Breast epithelium (tissue), 4 donors: ENCODE measurements around the gene FXYD4. TPM values are rescaled to one million over a fixed set of nuclear protein-coding genes. Genes with fewer than 3 reads are reported as not detected.

Source experiments
- DNase-seq, 2 donors: peaks; one replicate each; pipeline ENCODE4 v3.0.0-alpha.2; 2019; ENCODE audit warnings: low spot score in 2 of 2
- H3K27ac ChIP-seq, 2 donors: fragments of 200-600 bp; sonication (generic) in 1 of 2; one replicate each; pipeline ENCODE4 v1.5.1; 2016 to 2019; ENCODE audit warnings: mild to moderate bottlenecking in 1 of 2
- H3K27me3 ChIP-seq, 2 donors: fragments of 200-600 bp; sonication (generic) in 1 of 2; one replicate each; pipeline versions ENCODE4 v1.5.1 to v1.6.0; 2017 to 2019; ENCODE audit warnings: control low read depth in 1 of 2, mild to moderate bottlenecking in 1 of 2
- H3K36me3 ChIP-seq: fragments of 200-600 bp; one replicate; pipeline ENCODE4 v1.5.1; 2019
- H3K4me1 ChIP-seq, 2 donors: fragments of 200-600 bp; sonication (generic); one replicate each; pipeline ENCODE4 v1.5.1; 2016 to 2019; ENCODE audit warnings: control low read depth in 1 of 2
- H3K4me3 ChIP-seq, 3 donors: fragments of 200-600 bp; sonication (generic); 1 replicate in 2 of 3; 2 replicates in 1 of 3; pipeline ENCODE4 v1.5.1; 2016 to 2019; ENCODE audit warnings: mild to moderate bottlenecking in 3 of 3, moderate library complexity in 2 of 3
- H3K9me3 ChIP-seq, 2 donors: fragments of 200-600 bp; sonication (generic) in 1 of 2; one replicate each; pipeline ENCODE4 v1.5.1; 2016 to 2019; ENCODE audit warnings: control low read depth in 1 of 2
- POLR2A ChIP-seq: fragments of 450-650 bp; IDR thresholded peaks from one replicate; pipeline ENCODE4 v1.6.1; 2016; ENCODE audit warnings: antibody characterized with exemption, mild to moderate bottlenecking, moderate library complexity
- POLR2AphosphoS5 ChIP-seq, 3 donors: sonication (generic); formaldehyde crosslinking; IDR thresholded peaks; one replicate each; pipeline ENCODE4 v1.6.1; 2017; ENCODE audit warnings: antibody characterized with exemption in 3 of 3
- intact Hi-C: fragments of 100-400 bp; cut with DNase I; formaldehyde crosslinking; loops from one replicate; pipeline ENCODE4 v1.15.1; 2023; ENCODE audit warnings: low total_unique reads
- total RNA-seq, 3 donors: library from RNA; depleted of rRNA; stranded (reverse); fragments of >200 nt; gene quantifications; one replicate each; pipeline ENCODE4 v1.1.0, GENCODE V29; 2016
- TF ChIP-seq, protein P1 (sequence below), 3 donors: fragments of 450-650 bp; IDR thresholded peaks; one replicate each; pipeline ENCODE4 v1.5.1; 2016 to 2017; ENCODE audit warnings: antibody characterized with exemption in 3 of 3, mild to moderate bottlenecking in 3 of 3, moderate library complexity in 3 of 3

FXYD4 gene
- total RNA-seq, 3 donors from 2014 or later = not detected

DNA sequence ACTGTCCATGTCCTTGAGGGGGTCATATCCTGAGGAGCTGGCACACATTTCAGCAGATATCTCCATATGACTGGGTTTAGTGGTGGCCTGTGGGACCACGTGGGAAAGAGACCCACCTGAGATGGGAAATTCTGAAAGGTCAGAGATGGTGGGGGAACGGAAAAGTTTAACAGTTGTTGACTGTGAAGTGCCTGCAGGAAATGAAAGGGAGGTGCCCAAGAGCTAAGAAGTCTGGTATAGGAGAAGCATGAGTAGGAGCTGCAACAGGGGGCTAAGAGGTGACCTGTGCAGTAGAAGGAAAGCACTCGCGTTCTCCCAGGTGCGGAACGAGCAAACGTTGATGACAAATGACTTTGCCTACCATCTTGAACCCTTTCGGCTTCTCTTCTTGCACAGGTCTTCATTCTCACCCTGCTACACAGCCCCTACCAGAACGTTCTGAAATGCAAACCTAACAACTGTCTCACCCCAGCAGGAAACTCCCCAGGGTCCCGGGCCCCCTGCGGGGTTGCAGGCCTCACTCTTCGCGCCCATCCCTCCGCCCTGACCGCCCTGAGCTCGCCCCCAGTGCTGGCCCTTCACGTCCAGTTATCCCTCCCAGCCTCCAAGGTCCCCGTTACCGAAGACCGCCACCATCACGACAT, 9.8 kb upstream of the FXYD4 start:
- Histone ChIP-seq H3K9me3 (no peaks in the 10 kb centered on the region), H3K4me3 (peak overlapping the region; percentile 40 to 70 (median 57)), H3K27me3 (no peaks in the 10 kb centered on the region), H3K4me1 (no peaks in the 10 kb centered on the region), H3K36me3 (no peaks in the 10 kb centered on the region), H3K27ac (peak overlapping the region; percentile 87 to 90)
- TF ChIP-seq POLR2AphosphoS5 (IDR thresholded peaks at IDR 0.05) = no peak
- no peak for TF ChIP-seq POLR2A
- TF ChIP-seq, protein P1, sequence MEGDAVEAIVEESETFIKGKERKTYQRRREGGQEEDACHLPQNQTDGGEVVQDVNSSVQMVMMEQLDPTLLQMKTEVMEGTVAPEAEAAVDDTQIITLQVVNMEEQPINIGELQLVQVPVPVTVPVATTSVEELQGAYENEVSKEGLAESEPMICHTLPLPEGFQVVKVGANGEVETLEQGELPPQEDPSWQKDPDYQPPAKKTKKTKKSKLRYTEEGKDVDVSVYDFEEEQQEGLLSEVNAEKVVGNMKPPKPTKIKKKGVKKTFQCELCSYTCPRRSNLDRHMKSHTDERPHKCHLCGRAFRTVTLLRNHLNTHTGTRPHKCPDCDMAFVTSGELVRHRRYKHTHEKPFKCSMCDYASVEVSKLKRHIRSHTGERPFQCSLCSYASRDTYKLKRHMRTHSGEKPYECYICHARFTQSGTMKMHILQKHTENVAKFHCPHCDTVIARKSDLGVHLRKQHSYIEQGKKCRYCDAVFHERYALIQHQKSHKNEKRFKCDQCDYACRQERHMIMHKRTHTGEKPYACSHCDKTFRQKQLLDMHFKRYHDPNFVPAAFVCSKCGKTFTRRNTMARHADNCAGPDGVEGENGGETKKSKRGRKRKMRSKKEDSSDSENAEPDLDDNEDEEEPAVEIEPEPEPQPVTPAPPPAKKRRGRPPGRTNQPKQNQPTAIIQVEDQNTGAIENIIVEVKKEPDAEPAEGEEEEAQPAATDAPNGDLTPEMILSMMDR (IDR thresholded peaks at IDR 0.05) = no peak
- intact Hi-C loops = no loop called here
- DNase-seq = no peak

DNA sequence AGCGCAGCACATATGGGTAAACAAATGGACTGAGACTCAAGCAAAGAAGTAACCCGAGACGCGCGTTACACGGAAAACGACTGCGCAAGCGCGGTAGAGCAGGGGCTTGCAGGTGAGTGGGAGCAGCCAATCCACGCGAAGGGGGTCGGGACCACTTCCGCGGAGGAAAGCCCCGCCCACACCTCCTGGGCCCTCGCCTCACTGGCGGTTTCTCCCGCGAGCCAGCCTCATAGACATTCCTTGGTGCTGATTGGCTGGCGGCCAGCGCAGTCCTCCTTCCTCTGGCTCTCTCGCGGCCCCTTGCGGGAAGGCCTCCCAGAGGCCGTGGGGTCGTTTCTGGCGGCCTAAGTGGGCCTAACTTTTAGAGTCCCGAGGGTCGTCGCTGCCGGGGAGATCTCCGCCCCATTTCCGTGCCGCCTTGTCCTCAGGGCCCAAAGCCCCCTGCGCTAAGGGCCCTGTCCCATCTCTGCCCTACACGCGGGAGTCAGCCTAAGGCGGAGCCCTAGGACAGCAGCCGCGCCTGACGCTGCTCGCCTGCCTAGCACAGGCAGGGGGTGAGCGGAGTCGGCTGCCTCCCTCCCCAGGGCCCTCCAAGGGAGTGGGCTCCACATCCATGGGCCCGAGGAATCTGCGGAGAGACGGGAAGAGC, 9.1 kb upstream of the FXYD4 start:
- no peaks in the 10 kb centered on the region for H3K36me3 ChIP-seq
- H3K4me1 ChIP-seq = no peaks in the 10 kb centered on the region
- peak overlapping the region; percentile 87 to 90 for H3K27ac ChIP-seq
- TF ChIP-seq POLR2AphosphoS5 (IDR thresholded peaks at IDR 0.05) (peak; percentile 21 to 57 (median 35)), POLR2A (no peak)
- TF ChIP-seq, protein P1 (IDR thresholded peaks at IDR 0.05) = peak in 2 of 3 donors; percentile 4 to 56
- intact Hi-C loops = no loop called here
- H3K27me3 ChIP-seq = no peaks in the 10 kb centered on the region
- H3K9me3 ChIP-seq = no peaks in the 10 kb centered on the region
- DNase-seq = peak; percentile 97 to 98
- H3K4me3 ChIP-seq = peak overlapping the region; percentile 40 to 70 (median 57)

DNA sequence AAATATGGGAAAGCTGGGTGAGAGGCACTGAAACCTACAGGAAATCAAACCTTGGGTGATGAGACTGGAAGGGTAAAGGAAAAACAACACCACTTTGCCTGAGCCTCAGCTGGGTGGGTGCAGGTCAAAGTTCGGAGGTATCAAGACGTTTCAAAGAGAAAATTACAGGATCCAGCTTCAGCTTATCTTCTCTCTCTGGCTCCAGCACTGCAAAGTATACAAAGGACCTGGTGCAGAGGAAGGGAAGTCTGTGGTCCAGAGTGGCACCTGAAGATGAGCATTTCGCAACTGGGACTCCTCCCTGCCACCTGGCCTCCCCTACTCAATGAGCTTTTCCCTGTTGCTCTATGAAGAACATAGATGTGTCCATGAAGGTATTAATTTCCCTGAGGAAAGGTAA, 6.4 kb upstream of the FXYD4 start:
- H3K36me3 ChIP-seq = no peaks in the 10 kb centered on the region
- no peaks in the 10 kb centered on the region for H3K4me1 ChIP-seq
- intact Hi-C loops = no loop called here
- H3K27ac ChIP-seq = no peak overlapping the region
- H3K9me3 ChIP-seq = no peaks in the 10 kb centered on the region
- H3K27me3 ChIP-seq = no peaks in the 10 kb centered on the region
- DNase-seq = no peak
- H3K4me3 ChIP-seq = no peak overlapping the region
- TF ChIP-seq POLR2A (no peak), POLR2AphosphoS5 (IDR thresholded peaks at IDR 0.05) (no peak)
- TF ChIP-seq, protein P1 (IDR thresholded peaks at IDR 0.05) = no peak

DNA sequence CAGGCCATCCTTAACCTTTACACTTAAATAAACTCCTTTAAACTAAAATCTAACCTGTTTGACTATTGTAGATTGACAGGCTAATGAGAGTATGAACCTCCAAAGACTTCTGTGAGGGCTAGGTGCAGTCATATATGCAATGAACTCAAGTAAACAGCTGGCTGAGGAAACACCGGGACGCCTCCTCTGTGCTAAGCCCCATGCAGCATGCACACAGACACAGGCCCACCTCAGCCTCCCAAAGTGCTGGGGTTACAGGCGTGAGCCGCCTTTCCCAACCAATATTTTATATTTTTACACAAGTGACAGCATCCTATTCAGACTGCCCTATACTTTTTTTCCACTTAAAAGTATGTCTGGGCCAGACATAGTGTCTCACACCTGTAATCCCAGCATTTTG, 1.5 kb upstream of the FXYD4 start:
- TF ChIP-seq POLR2A (no peak), POLR2AphosphoS5 (IDR thresholded peaks at IDR 0.05) (no peak)
- TF ChIP-seq, protein P1 (IDR thresholded peaks at IDR 0.05) = no peak
- intact Hi-C loops = no loop called here
- H3K36me3 ChIP-seq = no peaks in the 10 kb centered on the region
- no peak overlapping the region for H3K4me3 ChIP-seq
- H3K27ac ChIP-seq = no peak overlapping the region
- no peak for DNase-seq
- H3K27me3 ChIP-seq = no peaks in the 10 kb centered on the region
- H3K9me3 ChIP-seq = no peaks in the 10 kb centered on the region
- H3K4me1 ChIP-seq = no peaks in the 10 kb centered on the region

DNA sequence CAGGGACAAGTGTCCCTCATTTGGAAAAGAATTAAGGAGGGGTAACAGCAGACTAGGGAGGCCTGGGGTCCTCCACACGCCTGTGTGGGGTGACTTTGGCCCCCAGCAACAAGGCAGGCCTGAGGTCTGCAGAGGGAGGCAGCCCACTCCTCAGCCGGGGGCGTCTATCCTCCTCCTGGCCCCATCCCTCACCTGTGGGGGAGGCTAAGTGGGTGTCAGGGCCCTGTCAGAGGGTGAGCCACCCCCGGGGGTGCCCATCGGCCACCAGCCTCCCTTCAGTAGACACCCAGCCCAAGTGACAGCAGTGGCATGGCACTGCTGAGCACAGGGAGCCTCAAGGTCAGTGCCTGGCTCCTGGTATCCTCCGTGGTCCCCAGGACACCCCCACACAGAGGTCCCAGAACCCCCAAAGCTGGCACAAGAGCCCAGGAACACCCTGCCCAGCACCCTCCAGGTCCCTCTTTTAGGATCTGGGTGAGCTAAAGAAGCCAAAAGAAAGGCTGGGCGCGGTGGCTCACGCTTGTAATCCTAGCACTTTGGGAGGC, 693 bp upstream of the FXYD4 start:
- Histone ChIP-seq H3K27me3 (no peaks in the 10 kb centered on the region), H3K4me3 (no peak overlapping the region), H3K27ac (no peak overlapping the region), H3K4me1 (no peaks in the 10 kb centered on the region), H3K36me3 (no peaks in the 10 kb centered on the region), H3K9me3 (no peaks in the 10 kb centered on the region)
- DNase-seq = no peak
- intact Hi-C loops = no loop called here
- TF ChIP-seq POLR2AphosphoS5 (IDR thresholded peaks at IDR 0.05) = no peak
